HL-60 (cell line): Measurements from ENCODE around the gene PIP.

Experiments used
- DNase-seq, 2 experiments: peaks; one replicate each; pipeline ENCODE4 v3.0.0-alpha.2; 2010 to 2020; ENCODE audit warnings: low read depth in 1 of 2, low spot score in 1 of 2
- H3K27ac ChIP-seq: fragments of 250-450 bp; sonication (Bioruptor Pico); replicated peaks from 2 replicates; pipeline ENCODE4 v1.5.1; 2020; ENCODE audit warnings: mild to moderate bottlenecking, moderate library complexity
- H3K27me3 ChIP-seq: fragments of 250-450 bp; sonication (Bioruptor Pico); 2 replicates; pipeline ENCODE4 v1.5.1; 2021; ENCODE audit warnings: mild to moderate bottlenecking, moderate library complexity; ENCODE audit not compliant: insufficient read depth, poor library complexity, severe bottlenecking
- H3K4me3 ChIP-seq: replicated peaks from 2 replicates; pipeline ENCODE4 v1.5.1; 2011; ENCODE audit warnings: mild to moderate bottlenecking, control low read depth, low read length; ENCODE audit not compliant: insufficient read depth
- CTCF ChIP-seq: IDR thresholded peaks from one replicate; pipeline ENCODE4 v1.5.1; 2011; ENCODE audit warnings: low read length, control low read depth, inconsistent platforms; ENCODE audit not compliant: insufficient read depth
- GABPA ChIP-seq: IDR thresholded peaks from 2 replicates; pipeline ENCODE4 v1.6.1; 2012; ENCODE audit warnings: low read depth
- POLR2AphosphoS5 ChIP-seq: IDR thresholded peaks from 2 replicates; pipeline ENCODE4 v1.6.1; 2012; ENCODE audit warnings: low read depth
- REST ChIP-seq: IDR thresholded peaks from 2 replicates; pipeline ENCODE4 v1.6.1; 2012; ENCODE audit warnings: low read depth; ENCODE audit not compliant: insufficient replicate concordance
- SPI1 ChIP-seq: IDR thresholded peaks from 2 replicates; pipeline ENCODE4 v1.6.1; 2012; ENCODE audit warnings: low read depth, mild to moderate bottlenecking, borderline replicate concordance

The PIP gene

GRCh38 chr7:143171697-143172096, 39.8 kb downstream of the PIP start:
- Histone ChIP-seq H3K27ac (no peak overlapping the region), H3K4me3 (no peak overlapping the region), H3K27me3 (no peaks in the 10 kb centered on the region)
- DNase-seq, result no peak
- TF ChIP-seq CTCF, result no peak
- TF ChIP-seq POLR2AphosphoS5, result no peak
- TF ChIP-seq SPI1, result no peak
- no peak for TF ChIP-seq REST
- TF ChIP-seq GABPA, result no peak

- Histone ChIP-seq H3K27ac (no peak overlapping the region), H3K4me3 (no peak overlapping the region), H3K27me3 (no peaks in the 10 kb centered on the region)
- no peak for DNase-seq
- TF ChIP-seq GABPA, result no peak
- no peak for TF ChIP-seq POLR2AphosphoS5
- TF ChIP-seq SPI1, result no peak
- no peak for TF ChIP-seq REST
- no peak for TF ChIP-seq CTCF
Measured at GRCh38 chr7:143172354-143172753, 40.5 kb downstream of the PIP start.

GRCh38 chr7:143176128-143176527, 44.3 kb downstream of the PIP start:
- Histone ChIP-seq H3K27ac (no peak overlapping the region), H3K4me3 (no peak overlapping the region), H3K27me3 (no peaks in the 10 kb centered on the region)
- DNase-seq, result no peak
- TF ChIP-seq SPI1 (no peak), POLR2AphosphoS5 (no peak), REST (no peak), GABPA (no peak), CTCF (no peak)
